Activated naive CD8-positive, alpha-beta T cell treated with anti-CD3 and anti-CD28 coated beads for 36 hours (primary cell): ENCODE results near the gene JADE1. TPM values are rescaled to one million over a fixed set of nuclear protein-coding genes. Genes with fewer than 3 reads are reported as not detected.
A peak's percentile ranks its signal among the peaks of the same experiment; 100 is the strongest.

Source experiments
- DNase-seq: peaks from one replicate; pipeline ENCODE4 v3.0.0; 2021
- H3K27ac Mint-ChIP-seq: one replicate; pipeline ENCODE4 v1.8.0; 2022; ENCODE audit warnings: mild to moderate bottlenecking, moderate library complexity, mixed read lengths
- H3K27me3 Mint-ChIP-seq: one replicate; pipeline ENCODE4 v1.8.0; 2022; ENCODE audit warnings: mild to moderate bottlenecking, mixed read lengths
- H3K36me3 Mint-ChIP-seq: one replicate; pipeline ENCODE4 v1.8.0; 2021; ENCODE audit warnings: mild to moderate bottlenecking, mixed read lengths
- H3K4me1 Mint-ChIP-seq: one replicate; pipeline ENCODE4 v1.8.0; 2021; ENCODE audit warnings: mixed read lengths
- H3K4me3 Mint-ChIP-seq: one replicate; pipeline ENCODE4 v1.8.0; 2022; ENCODE audit warnings: mild to moderate bottlenecking, moderate library complexity, mixed read lengths
- H3K9me3 Mint-ChIP-seq: one replicate; pipeline ENCODE4 v1.8.0; 2022; ENCODE audit warnings: mixed read lengths
- total RNA-seq, 2 experiments: library from RNA; stranded (reverse); gene quantifications; one replicate each; pipeline ENCODE4 v1.2.3, GENCODE V29; 2021

The JADE1 gene
- total RNA-seq: 10 to 100 TPM; 29.7 to 31.5 TPM

- peak within 1 kb of the TSS; percentile 98 for H3K4me3 Mint-ChIP-seq
- H3K36me3 Mint-ChIP-seq: peaks cover 11% of the 10 kb centered on the region
- peak within 1 kb of the TSS; percentile 100 for H3K27ac Mint-ChIP-seq
- H3K9me3 Mint-ChIP-seq: no peaks in the 10 kb centered on the region
- no peaks in the 10 kb centered on the region for H3K27me3 Mint-ChIP-seq
- DNase-seq: peak; percentile 89
- peaks cover 13% of the 10 kb centered on the region for H3K4me1 Mint-ChIP-seq
Measured at GRCh38 chr4:128809477-128810330, at the start of gene JADE1. TSS of gene JADE1 (plus strand) at chr4:128809700. CDS start at chr4:128831759, 22,059 bp downstream.

GRCh38 chr4:128766781-128767180 is 42.7 kb upstream of the JADE1 start:
- Mint-ChIP-seq H3K27me3 (no peaks in the 10 kb centered on the region), H3K36me3 (no peaks in the 10 kb centered on the region), H3K4me3 (no peak overlapping the region), H3K27ac (no peak overlapping the region), H3K4me1 (no peaks in the 10 kb centered on the region), H3K9me3 (no peaks in the 10 kb centered on the region)
- DNase-seq: no peak

GRCh38 chr4:128768373-128768996 is 41.0 kb upstream of the JADE1 start:
- no peak for DNase-seq
- Mint-ChIP-seq H3K4me1 (no peaks in the 10 kb centered on the region), H3K36me3 (no peaks in the 10 kb centered on the region), H3K27ac (no peak overlapping the region), H3K9me3 (no peaks in the 10 kb centered on the region), H3K27me3 (no peaks in the 10 kb centered on the region), H3K4me3 (no peak overlapping the region)

GRCh38 chr4:128769011-128769410 is 40.5 kb upstream of the JADE1 start:
- Mint-ChIP-seq H3K36me3 (no peaks in the 10 kb centered on the region), H3K27ac (no peak overlapping the region), H3K4me1 (no peaks in the 10 kb centered on the region), H3K9me3 (no peaks in the 10 kb centered on the region), H3K4me3 (no peak overlapping the region), H3K27me3 (no peaks in the 10 kb centered on the region)
- DNase-seq: no peak

GRCh38 chr4:128770807-128771206 is 38.7 kb upstream of the JADE1 start:
- no peak for DNase-seq
- H3K27ac Mint-ChIP-seq: no peak overlapping the region
- H3K36me3 Mint-ChIP-seq: no peaks in the 10 kb centered on the region
- H3K4me1 Mint-ChIP-seq: no peaks in the 10 kb centered on the region
- no peaks in the 10 kb centered on the region for H3K9me3 Mint-ChIP-seq
- no peak overlapping the region for H3K4me3 Mint-ChIP-seq
- peaks cover 2% of the 10 kb centered on the region for H3K27me3 Mint-ChIP-seq

- no peak for DNase-seq
- Mint-ChIP-seq H3K9me3 (no peaks in the 10 kb centered on the region), H3K4me3 (no peak overlapping the region), H3K4me1 (no peaks in the 10 kb centered on the region), H3K36me3 (no peaks in the 10 kb centered on the region), H3K27me3 (peaks cover 4% of the 10 kb centered on the region), H3K27ac (no peak overlapping the region)
Measured at GRCh38 chr4:128775477-128775876, 34.0 kb upstream of the JADE1 start.

- Mint-ChIP-seq H3K4me3 (no peak overlapping the region), H3K36me3 (no peaks in the 10 kb centered on the region), H3K9me3 (no peaks in the 10 kb centered on the region), H3K4me1 (no peaks in the 10 kb centered on the region), H3K27me3 (peaks cover 4% of the 10 kb centered on the region), H3K27ac (no peak overlapping the region)
- no peak for DNase-seq
Measured at GRCh38 chr4:128775916-128776315, 33.6 kb upstream of the JADE1 start.

GRCh38 chr4:128776794-128777216 is 32.7 kb upstream of the JADE1 start:
- Mint-ChIP-seq H3K36me3 (no peaks in the 10 kb centered on the region), H3K27ac (no peak overlapping the region), H3K9me3 (no peaks in the 10 kb centered on the region)

GRCh38 chr4:128780688-128781087 is 28.8 kb upstream of the JADE1 start:
- Mint-ChIP-seq H3K4me3 (no peak overlapping the region), H3K4me1 (no peaks in the 10 kb centered on the region), H3K36me3 (no peaks in the 10 kb centered on the region), H3K27me3 (peaks cover 3% of the 10 kb centered on the region), H3K27ac (no peak overlapping the region), H3K9me3 (no peaks in the 10 kb centered on the region)
- no peak for DNase-seq

More at GRCh38 chr4:128776794-128777216, 32.7 kb upstream of the JADE1 start:
- no peak overlapping the region for H3K4me3 Mint-ChIP-seq
- no peak for DNase-seq
- no peaks in the 10 kb centered on the region for H3K4me1 Mint-ChIP-seq
- peaks cover 4% of the 10 kb centered on the region for H3K27me3 Mint-ChIP-seq

- H3K4me1 Mint-ChIP-seq: no peaks in the 10 kb centered on the region
- H3K27ac Mint-ChIP-seq: no peak overlapping the region
- H3K4me3 Mint-ChIP-seq: no peak overlapping the region
- H3K36me3 Mint-ChIP-seq: no peaks in the 10 kb centered on the region
- DNase-seq: peak; percentile 16
- H3K27me3 Mint-ChIP-seq: no peaks in the 10 kb centered on the region
- H3K9me3 Mint-ChIP-seq: no peaks in the 10 kb centered on the region
Measured at GRCh38 chr4:128782076-128782715, 27.3 kb upstream of the JADE1 start.

- H3K27ac Mint-ChIP-seq: no peak overlapping the region
- no peaks in the 10 kb centered on the region for H3K27me3 Mint-ChIP-seq
- no peaks in the 10 kb centered on the region for H3K36me3 Mint-ChIP-seq
- H3K4me1 Mint-ChIP-seq: no peaks in the 10 kb centered on the region
- H3K9me3 Mint-ChIP-seq: no peaks in the 10 kb centered on the region
- DNase-seq: no peak
- no peak overlapping the region for H3K4me3 Mint-ChIP-seq
Measured at GRCh38 chr4:128782875-128783614, 26.5 kb upstream of the JADE1 start.

- Mint-ChIP-seq H3K36me3 (no peaks in the 10 kb centered on the region), H3K4me1 (no peaks in the 10 kb centered on the region), H3K4me3 (no peak overlapping the region), H3K27me3 (no peaks in the 10 kb centered on the region), H3K27ac (no peak overlapping the region), H3K9me3 (no peaks in the 10 kb centered on the region)
- DNase-seq: no peak
Measured at GRCh38 chr4:128787509-128788311, 21.8 kb upstream of the JADE1 start.

GRCh38 chr4:128793859-128794672 is 15.4 kb upstream of the JADE1 start:
- Mint-ChIP-seq H3K4me1 (no peaks in the 10 kb centered on the region), H3K9me3 (no peaks in the 10 kb centered on the region), H3K4me3 (no peak overlapping the region), H3K36me3 (no peaks in the 10 kb centered on the region), H3K27ac (no peak overlapping the region), H3K27me3 (no peaks in the 10 kb centered on the region)
- no peak for DNase-seq
